ENCODE measurements around the gene SHF.

Gene SHF

GRCh38 chr15:45121706-45122417 lies 65.9 kb downstream of the SHF start:
- no peak for DNase-seq

DNA sequence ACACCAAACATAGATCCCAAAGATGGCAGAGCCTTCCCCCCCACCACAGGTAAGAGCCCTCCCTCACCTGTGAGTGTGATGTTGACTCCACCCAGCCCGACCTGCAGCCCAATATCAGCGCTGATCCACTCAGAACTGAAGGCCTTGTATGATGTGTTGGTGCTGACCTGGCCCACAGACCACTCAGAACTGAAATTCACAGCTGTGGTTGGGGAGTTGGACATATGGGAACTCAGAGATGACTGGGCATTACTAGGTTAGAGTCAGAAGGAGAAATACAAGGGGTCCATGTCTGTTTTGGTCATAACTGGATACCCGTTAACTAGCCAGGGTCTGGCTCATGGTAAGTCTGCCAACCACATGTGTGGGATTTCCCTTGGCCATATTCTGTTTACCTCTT lies 66.7 kb downstream of the SHF start:
- DNase-seq, result no peak

DNA sequence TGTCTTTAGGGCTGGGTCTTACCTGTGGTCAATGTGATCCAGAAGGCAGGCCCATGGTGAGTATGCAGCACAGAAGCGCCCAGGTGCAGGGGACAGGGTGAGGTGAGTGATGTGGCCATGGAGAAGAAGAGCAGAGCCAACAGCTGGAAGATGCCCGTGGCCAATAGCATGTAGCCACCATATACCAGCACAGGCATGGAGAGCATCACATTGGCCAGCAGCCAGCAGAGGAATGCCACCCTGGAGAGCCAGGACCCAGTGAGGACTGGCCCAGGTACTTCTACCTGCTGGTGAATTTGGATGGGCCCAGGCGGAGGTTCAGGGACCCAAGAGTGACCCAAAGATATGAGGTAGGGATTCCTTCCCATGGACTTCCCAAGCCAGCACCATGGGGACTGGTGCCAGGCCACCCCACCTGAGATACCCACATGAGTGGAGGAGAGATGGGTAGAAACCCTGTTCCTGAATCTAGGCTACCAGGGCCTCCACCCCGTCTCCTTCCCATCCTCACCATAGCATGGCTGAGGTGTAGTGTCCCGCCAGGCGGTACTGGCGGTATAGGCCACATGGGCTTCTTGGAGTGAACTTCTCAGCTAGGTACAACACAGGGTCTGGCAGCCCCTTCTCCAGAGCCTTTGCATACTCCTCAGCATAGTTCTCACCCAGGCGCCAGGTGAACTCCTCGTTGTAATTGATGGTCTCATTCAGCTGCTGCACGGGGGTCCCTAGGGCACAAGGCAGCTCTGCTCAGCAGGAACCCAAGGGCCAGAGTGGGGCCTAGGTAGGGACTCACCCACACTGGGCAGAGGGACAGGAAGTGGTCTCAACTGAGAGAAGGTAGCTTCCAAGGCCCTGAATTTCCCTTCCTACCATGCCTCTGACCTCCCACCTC lies 67.4 kb downstream of the SHF start:
- no peak for DNase-seq

GRCh38 chr15:45118996-45119395 lies 68.8 kb downstream of the SHF start:
- DNase-seq, result no peak

DNA sequence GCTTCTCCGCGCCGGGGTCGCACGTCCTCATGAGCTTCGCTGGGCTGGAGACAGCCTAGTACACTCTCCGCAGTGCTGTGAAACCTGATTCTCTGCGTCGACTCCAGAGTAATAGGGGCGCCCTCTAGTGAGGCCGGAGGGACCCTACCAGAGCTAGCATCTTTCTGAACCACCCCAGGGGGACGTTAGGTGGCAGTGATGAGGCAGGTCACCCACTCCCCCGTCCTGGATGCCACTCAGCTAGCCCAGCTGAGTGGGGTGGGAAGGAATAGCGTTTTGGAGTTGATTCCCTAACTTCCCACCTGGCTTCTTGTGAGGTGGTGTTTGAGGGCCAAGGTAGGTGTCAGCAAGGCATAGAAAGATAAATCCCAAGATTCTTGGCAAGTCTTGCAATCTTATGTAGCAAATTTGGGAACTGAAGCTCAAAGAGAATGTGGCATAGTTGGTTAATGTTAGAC lies 69.6 kb downstream of the SHF start:
- DNase-seq, result peak; percentile 77

DNA sequence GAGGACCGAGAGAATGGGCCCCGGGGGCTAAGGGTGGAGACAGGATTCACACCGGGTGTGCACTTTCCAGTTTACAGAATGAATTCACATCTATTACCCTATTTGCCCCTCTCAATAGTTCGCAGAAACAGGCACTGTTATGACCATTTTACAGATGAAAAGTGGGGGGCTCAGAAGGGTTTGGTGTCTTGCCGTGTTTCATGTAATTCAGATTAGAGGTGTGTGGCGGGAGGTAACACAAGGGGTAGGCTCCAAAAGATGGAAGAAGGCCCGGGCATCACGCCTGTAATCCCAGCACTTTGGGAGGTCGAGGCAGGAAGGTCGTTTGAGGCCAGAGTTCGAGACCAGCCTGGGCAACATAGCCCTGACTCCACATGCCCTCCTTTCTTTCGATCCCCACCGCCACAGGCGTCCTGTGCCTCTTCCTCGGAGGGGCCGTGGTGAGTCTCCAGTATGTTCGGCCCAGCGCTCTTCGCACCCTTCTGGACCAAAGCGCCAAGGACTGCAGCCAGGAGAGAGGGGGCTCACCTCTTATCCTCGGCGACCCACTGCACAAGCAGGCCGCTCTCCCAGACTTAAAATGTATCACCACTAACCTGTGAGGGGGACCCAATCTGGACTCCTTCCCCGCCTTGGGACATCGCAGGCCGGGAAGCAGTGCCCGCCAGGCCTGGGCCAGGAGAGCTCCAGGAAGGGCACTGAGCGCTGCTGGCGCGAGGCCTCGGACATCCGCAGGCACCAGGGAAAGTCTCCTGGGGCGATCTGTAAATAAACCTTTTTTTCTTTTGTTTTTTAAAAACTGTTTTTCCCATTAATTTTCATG lies 70.2 kb downstream of the SHF start:
- no peak for DNase-seq

All from activated T-cell treated with anti-CD3 and anti-CD28 coated beads for 4 hours (primary cell).